SK-N-SH (cell line): ENCODE measurements around the gene CDKN1A. TPM values are rescaled to one million over a fixed set of nuclear protein-coding genes. Genes with fewer than 3 reads are reported as not detected.
"Not testable (repeated sequence)": the region's sequence is repeated elsewhere in the genome, so short reads cannot be mapped to it uniquely, and the experiment has no call there.

Source experiments
- CTCF ChIA-PET: fragments of 300-600, 350-600 bp; formaldehyde crosslinking; extraction: SDS; loops from one replicate; lab custom pipeline; 2021; lab: Yijun Ruan, JAX
- POLR2A ChIA-PET: fragments of 350-600 bp; sonication (Branson Sonifier 250); formaldehyde crosslinking; extraction: SDS; loops from one replicate; lab custom pipeline; 2020; ENCODE audit warnings: antibody characterized with exemption, inconsistent platforms; lab: Yijun Ruan, JAX
- DNase-seq: peaks from one replicate; pipeline ENCODE4 v3.0.0; 2012
- H2AFZ ChIP-seq: fragments of 200-600 bp; sonication (generic); 2 replicates; pipeline ENCODE4 v1.8.1; 2016; ENCODE audit warnings: antibody characterized with exemption, mild to moderate bottlenecking, low read depth
- H3F3A ChIP-seq: fragments of 200-600 bp; sonication (generic); replicated peaks from 2 replicates; pipeline ENCODE3; 2016; ENCODE audit warnings: antibody characterized with exemption, mild to moderate bottlenecking; ENCODE audit not compliant: insufficient read depth
- H3K27ac ChIP-seq, 2 experiments: fragments of 200-500 bp in 1 of 2; fragments of 200-600 bp in 1 of 2; sonication (Bioruptor generic) in 1 of 2; sonication (generic), shearing (Covaris generic) in 1 of 2; 2 replicates each; pipeline versions ENCODE4 v1.5.1 to v1.6.1; 2014 to 2016; ENCODE audit warnings: low read depth in 2 of 2, inconsistent platforms in 1 of 2, low read length in 1 of 2, mild to moderate bottlenecking in 1 of 2, mixed read lengths in 1 of 2
- H3K27me3 ChIP-seq: fragments of 200-600 bp; sonication (generic), shearing (Covaris generic); 2 replicates; pipeline ENCODE4 v1.6.1; 2016; ENCODE audit warnings: mixed run types; ENCODE audit not compliant: insufficient read depth
- H3K36me3 ChIP-seq, 2 experiments: fragments of 200-500 bp in 1 of 2; fragments of 200-600 bp in 1 of 2; sonication (Bioruptor generic) in 1 of 2; sonication (generic) in 1 of 2; replicated peaks in 1 of 2; 2 replicates each; pipeline versions ENCODE3 to v1.5.1; 2014 to 2016; ENCODE audit warnings: low read length in 1 of 2, mild to moderate bottlenecking in 1 of 2; ENCODE audit not compliant: insufficient read depth in 2 of 2, control insufficient read depth in 1 of 2
- H3K4me1 ChIP-seq, 2 experiments: fragments of 200-500 bp in 1 of 2; fragments of 200-600 bp in 1 of 2; sonication (Bioruptor generic) in 1 of 2; sonication (generic), shearing (Covaris generic) in 1 of 2; 2 replicates each; pipeline versions ENCODE4 v1.5.1 to v1.6.1; 2014 to 2016; ENCODE audit warnings: low read depth in 1 of 2, low read length in 1 of 2, mixed run types in 1 of 2; ENCODE audit not compliant: insufficient read depth in 2 of 2, control insufficient read depth in 1 of 2
- H3K4me2 ChIP-seq: fragments of 200-600 bp; sonication (generic), shearing (Covaris generic); 2 replicates; pipeline ENCODE4 v1.6.1; 2017; ENCODE audit warnings: mixed run types
- H3K4me3 ChIP-seq, 2 experiments: fragments of 200-500 bp in 1 of 2; fragments of 200-600 bp in 1 of 2; sonication (Bioruptor generic) in 1 of 2; sonication (generic), shearing (Covaris generic) in 1 of 2; 2 replicates each; pipeline versions ENCODE4 v1.5.1 to v1.8.1; 2014 to 2016; ENCODE audit warnings: low read depth in 2 of 2, inconsistent platforms in 1 of 2, low read length in 1 of 2, mild to moderate bottlenecking in 1 of 2, mixed read lengths in 1 of 2, moderate library complexity in 1 of 2
- H3K79me2 ChIP-seq: fragments of 200-600 bp; sonication (generic); 2 replicates; pipeline ENCODE4 v1.8.1; 2017; ENCODE audit warnings: mild to moderate bottlenecking; ENCODE audit not compliant: insufficient read depth
- H3K9ac ChIP-seq: fragments of 200-600 bp; sonication (generic); 2 replicates; pipeline ENCODE4 v1.6.1; 2017; ENCODE audit warnings: mixed run types
- H3K9me2 ChIP-seq: fragments of 200-600 bp; sonication (generic); 2 replicates; pipeline ENCODE4 v1.6.1; 2017; ENCODE audit warnings: mixed run types
- H3K9me3 ChIP-seq: fragments of 200-600 bp; sonication (generic); 2 replicates; pipeline ENCODE4 v1.6.1; 2017; ENCODE audit warnings: mixed run types, mild to moderate bottlenecking, moderate library complexity
- H4K20me1 ChIP-seq: fragments of 200-600 bp; sonication (generic); 2 replicates; pipeline ENCODE4 v1.6.1; 2017; ENCODE audit warnings: mild to moderate bottlenecking, mixed run types; ENCODE audit not compliant: insufficient read depth
- CHD2 ChIP-seq: fragments of 150-350 bp; IDR thresholded peaks from 2 replicates; pipeline ENCODE4 v1.6.1; 2018; ENCODE audit warnings: low read length; ENCODE audit not compliant: partially characterized antibody
- ELF1 ChIP-seq: IDR thresholded peaks from 2 replicates; pipeline ENCODE4 v1.4.0; 2012
- EP300 ChIP-seq, 2 experiments: IDR thresholded peaks; 2 replicates each; pipeline versions ENCODE4 v1.4.0 to v1.6.1; 2012; ENCODE audit warnings: borderline replicate concordance in 1 of 2, low read depth in 1 of 2, low read length in 1 of 2
- EZH2phosphoT487 ChIP-seq: fragments of 200-600 bp; sonication (generic); IDR thresholded peaks from 2 replicates; pipeline ENCODE4 v1.6.1; 2017; ENCODE audit warnings: low read depth, mixed run types, mild to moderate bottlenecking, antibody characterized with exemption, moderate library complexity, borderline replicate concordance
- FOSL2 ChIP-seq: IDR thresholded peaks from 2 replicates; pipeline ENCODE4 v1.4.0; 2012; ENCODE audit warnings: low read depth, mild to moderate bottlenecking, moderate library complexity, borderline replicate concordance
- MAX ChIP-seq: IDR thresholded peaks from 2 replicates; pipeline ENCODE4 v1.4.0; 2012; ENCODE audit warnings: low read depth
- MXI1 ChIP-seq: IDR thresholded peaks from 2 replicates; pipeline ENCODE4 v1.6.1; 2012; ENCODE audit warnings: mild to moderate bottlenecking, low read depth, low read length, improper control_type of control experiment
- SIN3A ChIP-seq: IDR thresholded peaks from 2 replicates; pipeline ENCODE4 v1.6.1; 2012; ENCODE audit warnings: low read depth, mild to moderate bottlenecking, low read length, moderate library complexity, borderline replicate concordance
- TEAD4 ChIP-seq: IDR thresholded peaks from 2 replicates; pipeline ENCODE4 v1.4.0; 2012; ENCODE audit warnings: mild to moderate bottlenecking, borderline replicate concordance; ENCODE audit not compliant: insufficient read depth
- USF2 ChIP-seq: fragments of 150-350 bp; IDR thresholded peaks from 2 replicates; pipeline ENCODE4 v1.6.1; 2017; ENCODE audit warnings: antibody characterized with exemption, low read length, low read depth, borderline replicate concordance
- WGBS: methylation state at CpG from one replicate; pipeline ENCODE4 v1.1.6; 2017; ENCODE audit warnings: low lambda C conversion rate; 5-methylcytosine and 5-hydroxymethylcytosine counted together
- polyA plus RNA-seq, 3 experiments: library from polyadenylated mRNA; depleted of rRNA; stranded (reverse); fragments of >200 nt; gene quantifications; 2 replicates each; pipeline ENCODE4 v1.2.3, GENCODE V29; 2012

CDKN1A gene
- polyA plus RNA-seq, 1 of the 3 experiments (the other 2 are of a cell fraction), result 747 TPM

GRCh38 chr6:36703982-36704381 lies 25.5 kb downstream of the CDKN1A start:
- Histone ChIP-seq H3K9ac (no peak overlapping the region), H3K27ac (no peak overlapping the region), H3K4me3 (no peak overlapping the region), H3F3A (no peaks in the 10 kb centered on the region), H3K79me2 (no peaks in the 10 kb centered on the region), H4K20me1 (no peaks in the 10 kb centered on the region), H3K9me3 (no peaks in the 10 kb centered on the region), H3K36me3 (no peaks in the 10 kb centered on the region), H3K9me2 (no peaks in the 10 kb centered on the region), H3K4me2 (no peak overlapping the region), H3K27me3 (no peaks in the 10 kb centered on the region), H3K4me1 (no peaks in the 10 kb centered on the region; a peak in 1 of 4 replicates), H2AFZ (no peak overlapping the region)
- no peak for TF ChIP-seq FOSL2
- no peak for TF ChIP-seq CHD2
- no peak for TF ChIP-seq EZH2phosphoT487
- no peak for TF ChIP-seq ELF1
- TF ChIP-seq SIN3A, result no peak
- no peak for TF ChIP-seq MXI1
- no peak for TF ChIP-seq USF2
- no peak for TF ChIP-seq TEAD4
- no peak for TF ChIP-seq EP300 (IDR thresholded peaks at IDR 0.05; ENCODE audit: borderline replicate concordance in 1 of 2, low read depth in 1 of 2, low read length in 1 of 2)
- TF ChIP-seq MAX, result no peak
- ChIA-PET CTCF (interaction anchor here (0.6 to 2.7 kb wide), 4 partner anchors 24 to 89 kb away, joined by 3 to 6 read pairs (median 4); no protein-coding TSS in a partner anchor), POLR2A (no interaction called here)
- no peak for DNase-seq
- WGBS, result 92% methylated on average over 16 of the region's 18 CpGs

- H3K9me2 ChIP-seq, H3K79me2 ChIP-seq, H3K9ac ChIP-seq, POLR2A ChIA-PET, H3K4me2 ChIP-seq, DNase-seq, H3F3A ChIP-seq, H3K27ac ChIP-seq, H3K9me3 ChIP-seq, H3K4me1 ChIP-seq, H3K4me3 ChIP-seq, H2AFZ ChIP-seq, H3K27me3 ChIP-seq, H4K20me1 ChIP-seq, H3K36me3 ChIP-seq: not testable (repeated sequence)
- 74% methylated on average over 7 of the region's 7 CpGs for WGBS
- CTCF ChIA-PET, result interaction anchor here (1.0 to 2.7 kb wide), 5 partner anchors 19 to 90 kb away, joined by 3 to 7 read pairs (median 5); no protein-coding TSS in a partner anchor
Measured at GRCh38 chr6:36704961-36705577, 26.6 kb downstream of the CDKN1A start.
